ENCODE data around the gene AKAP6.

AKAP6 gene

DNA sequence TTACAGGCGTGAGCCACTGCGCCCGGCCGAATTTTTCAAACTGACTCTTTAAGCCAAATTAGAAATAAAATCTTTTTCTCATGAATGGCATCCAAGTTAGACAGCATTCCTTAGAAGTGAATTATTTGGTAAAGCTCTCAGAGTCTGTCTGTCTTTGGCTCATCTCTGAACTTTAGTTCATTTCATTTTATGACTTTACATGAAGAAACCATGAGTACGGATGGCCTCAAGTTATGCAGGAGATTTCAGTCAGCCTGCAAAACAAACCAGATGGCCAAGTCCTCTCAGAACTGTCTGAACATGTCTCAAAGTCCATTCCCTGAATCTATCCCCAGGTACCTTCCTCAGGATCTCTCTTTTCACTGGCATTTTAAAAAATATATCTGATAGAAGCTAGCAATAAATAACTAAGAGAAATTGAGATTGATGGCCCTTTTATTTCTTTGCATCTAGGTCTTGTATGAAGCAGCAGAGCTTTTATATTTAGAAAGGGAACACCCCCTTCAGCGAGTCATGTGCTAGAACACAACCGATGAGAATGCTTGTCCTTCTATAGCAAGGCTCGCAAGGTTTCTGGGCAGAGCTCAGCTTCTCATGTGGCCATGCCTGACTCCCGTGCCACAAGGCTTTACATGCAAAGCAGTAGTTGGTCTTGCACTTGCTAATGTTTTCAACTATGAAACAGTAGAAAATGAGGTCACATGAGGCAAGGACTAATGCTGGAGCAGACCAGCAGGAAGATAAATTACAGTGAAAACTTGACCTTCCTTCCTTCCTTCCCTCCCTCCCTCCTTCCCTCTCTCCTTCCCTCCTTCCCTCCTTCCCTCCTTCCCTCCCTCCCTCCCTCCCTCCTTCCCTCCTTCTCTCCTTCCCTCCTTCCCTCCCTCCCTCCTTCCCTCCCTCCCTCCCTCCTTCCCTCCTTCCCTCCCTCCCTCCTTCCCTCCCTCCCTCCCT lies 125.0 kb downstream of the AKAP6 start:
- TF ChIP-seq CTCF (IDR thresholded peaks at IDR 0.05) = no peak

DNA sequence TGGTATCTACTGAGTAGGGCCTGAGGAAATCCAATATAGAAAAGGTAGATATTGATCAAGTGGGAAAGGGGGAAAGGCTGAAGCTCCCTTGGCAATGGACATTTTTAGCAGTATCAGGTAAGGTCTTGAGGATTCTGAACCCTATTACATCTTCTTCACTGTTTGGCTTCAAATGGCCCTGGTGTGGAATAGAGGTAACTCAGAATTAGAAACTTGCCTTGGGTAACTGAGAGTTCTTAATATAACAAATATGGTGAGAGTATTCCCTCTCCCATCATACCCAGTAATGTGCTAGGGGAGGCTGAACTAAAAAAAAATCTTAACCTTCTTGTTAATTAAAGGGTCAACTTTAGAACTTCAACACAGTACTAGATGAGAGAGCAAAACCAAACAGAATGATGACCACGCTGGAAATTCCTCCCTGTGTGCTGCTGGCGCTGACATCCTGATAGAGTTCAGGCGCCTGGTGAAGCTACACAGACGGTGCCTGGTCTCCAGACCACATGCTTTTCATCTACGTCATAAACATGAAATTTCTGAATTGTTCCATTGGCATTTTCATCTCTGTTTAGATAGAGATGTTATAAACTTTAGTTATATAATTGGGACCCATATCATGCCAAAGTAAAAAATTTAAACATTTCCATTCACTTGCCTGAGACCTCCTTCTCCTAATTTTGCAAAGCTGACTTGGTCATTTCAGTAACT lies 128.3 kb downstream of the AKAP6 start:
- TF ChIP-seq CTCF (IDR thresholded peaks at IDR 0.05) = no peak

DNA sequence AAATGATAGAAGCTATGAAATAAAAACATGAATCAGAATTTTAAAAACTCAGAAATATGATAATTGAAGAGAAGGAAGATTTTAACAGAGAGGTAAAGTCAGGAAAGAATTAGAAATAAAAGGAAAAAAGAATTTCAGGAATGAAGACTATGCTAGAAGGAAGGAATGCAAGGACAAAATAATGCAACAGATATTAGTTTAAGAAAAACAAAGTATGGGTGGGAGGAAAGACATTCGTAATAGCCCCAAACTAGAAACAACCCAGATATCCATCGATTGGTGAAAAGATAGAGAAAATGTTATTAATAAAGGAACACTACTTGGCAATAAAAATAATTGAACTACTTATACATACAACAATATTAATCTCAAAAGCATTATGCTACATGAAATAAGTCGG lies 129.6 kb downstream of the AKAP6 start:
- no peak for TF ChIP-seq CTCF (IDR thresholded peaks at IDR 0.05)

DNA sequence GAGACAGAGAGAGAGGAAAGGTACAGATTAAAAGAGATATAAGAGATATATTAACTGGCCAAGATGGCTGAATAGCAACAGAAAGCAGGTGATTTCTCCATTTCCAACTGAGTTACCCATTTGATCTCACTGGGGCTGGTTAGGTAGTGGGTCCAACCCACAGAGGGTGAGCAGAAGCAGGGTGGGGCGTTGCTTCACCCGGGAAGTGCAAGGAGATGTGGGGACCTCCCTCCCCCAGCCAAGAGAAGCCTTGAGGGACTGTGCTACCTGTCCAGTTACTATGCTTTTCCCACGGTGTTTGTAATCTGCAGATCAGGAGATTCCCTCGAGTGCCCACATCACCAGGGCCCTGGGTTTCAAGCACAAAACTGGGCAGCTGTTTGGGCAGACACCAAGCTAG lies 131.2 kb downstream of the AKAP6 start:
- TF ChIP-seq CTCF (IDR thresholded peaks at IDR 0.05) = no peak

DNA sequence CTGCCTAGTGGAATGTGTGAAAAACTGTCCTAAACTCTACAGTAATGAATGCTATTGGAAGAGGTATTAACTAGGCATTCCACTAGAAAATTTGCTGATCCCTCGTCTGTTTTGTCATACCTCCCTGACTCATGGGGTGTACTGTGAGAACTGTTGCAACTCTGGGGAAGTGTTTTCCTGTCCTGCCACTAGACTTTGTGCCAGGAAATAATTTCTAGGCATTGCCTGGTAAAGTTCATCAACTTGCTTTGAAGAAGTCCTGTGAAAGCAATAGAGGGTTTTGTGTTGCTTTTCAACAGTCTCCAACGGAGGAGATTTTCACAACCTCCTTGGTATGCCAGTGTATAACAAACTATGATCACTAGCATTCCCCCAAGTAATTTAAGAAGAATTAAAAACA lies 139.9 kb downstream of the AKAP6 start:
- TF ChIP-seq CTCF (IDR thresholded peaks at IDR 0.05) = no peak

- peak; percentile 74 for TF ChIP-seq CTCF (IDR thresholded peaks at IDR 0.05)
These were observed 140.5 kb downstream of the AKAP6 start for GRCh38 chr14:32469388-32470160.

DNA sequence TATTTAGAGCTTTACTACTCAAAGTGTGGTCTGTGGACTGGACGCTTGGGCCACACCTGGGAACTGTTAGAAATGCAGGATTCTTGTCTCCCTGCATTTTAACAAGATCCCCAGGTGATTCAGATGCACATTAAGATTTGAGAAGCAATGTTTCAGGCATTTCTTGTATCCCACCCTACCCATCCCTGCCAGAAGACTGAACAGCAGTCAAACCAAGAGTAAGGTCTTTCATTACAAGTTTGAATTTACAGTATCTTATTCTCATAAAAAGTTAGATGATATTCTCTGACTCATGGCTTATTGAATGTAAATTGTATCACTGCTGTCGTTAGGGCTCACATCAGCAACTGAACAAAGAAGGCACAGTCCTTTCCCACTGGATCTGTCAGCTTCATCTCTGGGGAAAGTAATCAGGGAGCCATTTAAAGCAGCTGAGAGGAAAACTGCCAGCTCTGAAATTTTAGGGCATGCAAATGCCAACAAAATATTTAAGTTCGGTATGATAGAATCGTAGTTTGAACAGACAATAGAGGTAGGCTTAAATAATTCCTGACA lies 141.1 kb downstream of the AKAP6 start:
- TF ChIP-seq CTCF (IDR thresholded peaks at IDR 0.05) = no peak
